HEK293T (cell line): Measurements from ENCODE around the gene EWSR1.

ENCODE experiments used
- BHLHE40 ChIP-seq: fragments of 450-650 bp; IDR thresholded peaks from 2 replicates; pipeline ENCODE4 v1.6.1; 2016; ENCODE audit warnings: mild to moderate bottlenecking, moderate library complexity, borderline replicate concordance
- ELF4 ChIP-seq: fragments of 450-650 bp; IDR thresholded peaks from 2 replicates; pipeline ENCODE4 v1.6.1; 2017; ENCODE audit warnings: antibody characterized with exemption
- FOXM1 ChIP-seq: fragments of 450-650 bp; IDR thresholded peaks from 2 replicates; pipeline ENCODE4 v1.6.1; 2017; ENCODE audit warnings: mild to moderate bottlenecking, borderline replicate concordance
- NFRKB ChIP-seq: fragments of 450-650 bp; IDR thresholded peaks from 2 replicates; pipeline ENCODE4 v1.6.1; 2016; ENCODE audit warnings: mild to moderate bottlenecking, moderate library complexity
- TARDBP ChIP-seq: fragments of 450-650 bp; IDR thresholded peaks from 2 replicates; pipeline ENCODE4 v1.6.1; 2016
- ZNF384 ChIP-seq: fragments of 450-650 bp; IDR thresholded peaks from 2 replicates; pipeline ENCODE4 v1.6.1; 2016

DNA sequence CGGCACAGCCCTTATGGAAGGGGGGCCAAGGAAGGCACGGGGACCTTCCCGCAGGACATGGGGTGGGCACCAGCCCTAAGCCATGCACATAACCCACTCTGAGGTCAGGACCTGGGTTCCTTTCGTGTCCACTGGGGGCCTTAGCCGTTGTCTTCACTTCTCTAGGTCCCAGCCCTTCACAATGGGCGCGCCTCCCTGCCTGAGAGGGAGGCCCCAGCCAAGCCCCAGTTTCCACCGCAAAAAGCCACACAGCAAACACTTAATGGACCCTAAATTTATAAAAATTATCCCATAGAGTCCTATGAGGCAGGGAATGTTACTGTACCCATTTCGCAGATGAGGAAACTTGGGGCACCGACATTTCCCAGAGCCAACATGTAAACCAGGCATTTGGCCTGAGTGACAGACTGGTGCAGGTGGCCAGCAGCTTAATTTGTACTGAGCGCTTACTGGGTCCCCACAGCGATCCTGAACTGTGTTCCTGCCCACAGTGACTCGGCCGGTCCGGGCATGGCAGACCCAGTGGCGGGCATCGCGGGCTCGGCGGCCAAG lies 39.6 kb downstream of the EWSR1 start:
- TF ChIP-seq NFRKB = no peak
- TF ChIP-seq ZNF384 = no peak
- 0 out of 2 replicates have a peak, but pooled peaks have one; percentile 35 for TF ChIP-seq FOXM1
- no peak for TF ChIP-seq TARDBP
- no peak for TF ChIP-seq BHLHE40
- TF ChIP-seq ELF4 = no peak
